ELR (cell line): Measurements from ENCODE around the gene C1orf116.

Experiments used
- DNase-seq: peaks from one replicate; pipeline ENCODE4 v3.0.0-alpha.2; 2015; ENCODE audit warnings: low read depth

Gene C1orf116

GRCh38 chr1:207032528-207033017, at the start of gene C1orf116:
C1orf116 (minus strand) TSS chr1:207032756; CDS start chr1:207027598, 5,158 bp downstream.
- peak; percentile 21 for DNase-seq

- no peak for DNase-seq
These were observed 49.2 kb upstream of the C1orf116 start for GRCh38 chr1:207081806-207082205.

- DNase-seq: no peak
These were observed 48.5 kb upstream of the C1orf116 start for GRCh38 chr1:207081088-207081487.

- no peak for DNase-seq
These were observed 47.2 kb upstream of the C1orf116 start for GRCh38 chr1:207079706-207080241.

- no peak for DNase-seq
These were observed 46.1 kb upstream of the C1orf116 start for GRCh38 chr1:207078578-207079132.

GRCh38 chr1:207077470-207078377, 45.2 kb upstream of the C1orf116 start:
- DNase-seq: peak; percentile 65

- no peak for DNase-seq
These were observed 44.5 kb upstream of the C1orf116 start for GRCh38 chr1:207077012-207077411.

GRCh38 chr1:207076181-207076955, 43.8 kb upstream of the C1orf116 start:
- DNase-seq: no peak

- peak; percentile 68 for DNase-seq
These were observed 41.6 kb upstream of the C1orf116 start for GRCh38 chr1:207073906-207074820.

GRCh38 chr1:207072233-207072632, 39.7 kb upstream of the C1orf116 start:
- DNase-seq: no peak

GRCh38 chr1:207071426-207071825, 38.9 kb upstream of the C1orf116 start:
- DNase-seq: no peak

GRCh38 chr1:207070811-207071210, 38.3 kb upstream of the C1orf116 start:
- DNase-seq: no peak

- no peak for DNase-seq
These were observed 37.4 kb upstream of the C1orf116 start for GRCh38 chr1:207069858-207070506.

- DNase-seq: no peak
These were observed 36.5 kb upstream of the C1orf116 start for GRCh38 chr1:207069061-207069460.

GRCh38 chr1:207067665-207068064, 35.1 kb upstream of the C1orf116 start:
- DNase-seq: no peak

GRCh38 chr1:207067185-207067584, 34.6 kb upstream of the C1orf116 start:
- DNase-seq: no peak

GRCh38 chr1:207064561-207064960, 32.0 kb upstream of the C1orf116 start:
- no peak for DNase-seq

GRCh38 chr1:207063014-207063413, 30.5 kb upstream of the C1orf116 start:
- DNase-seq: no peak

- DNase-seq: no peak
These were observed 29.5 kb upstream of the C1orf116 start for GRCh38 chr1:207062058-207062457.

GRCh38 chr1:207060596-207060995, 28.0 kb upstream of the C1orf116 start:
- no peak for DNase-seq

GRCh38 chr1:207059881-207060280, 27.3 kb upstream of the C1orf116 start:
- DNase-seq: no peak
